ENCODE data around the gene ASPG.

Gene ASPG

GRCh38 chr14:104049576-104050240, 35.8 kb upstream of the ASPG start:
- Histone ChIP-seq H3K36me3 (ENCODE audit: control insufficient read depth in 2 of 2, insufficient read depth in 2 of 2, low read length in 2 of 2) (no peaks in the 10 kb centered on the region), H3K27me3 (ENCODE audit: control insufficient read depth in 2 of 2, insufficient read depth in 2 of 2, low read length in 2 of 2) (peaks cover 0 to 8% of the 10 kb centered on the region in 2 donors), H3K4me1 (ENCODE audit: control insufficient read depth in 2 of 2, insufficient read depth in 2 of 2, low read length in 2 of 2) (no peaks in the 10 kb centered on the region), H3K9me3 (ENCODE audit: control insufficient read depth in 2 of 2, low read length in 2 of 2) (no peaks in the 10 kb centered on the region), H3K9ac (ENCODE audit: low read depth in 1 of 2, low read length in 2 of 2) (no peak overlapping the region), H3K4me3 (ENCODE audit: low read length in 2 of 2) (no peak overlapping the region), H3K27ac (ENCODE audit: low read depth in 2 of 2, low read length in 2 of 2) (no peak overlapping the region)

GRCh38 chr14:104051092-104051813, 34.2 kb upstream of the ASPG start:
- H3K27ac ChIP-seq (ENCODE audit: low read depth in 2 of 2, low read length in 2 of 2): no peak overlapping the region
- H3K27me3 ChIP-seq (ENCODE audit: control insufficient read depth in 2 of 2, insufficient read depth in 2 of 2, low read length in 2 of 2): peaks cover 0 to 8% of the 10 kb centered on the region in 2 donors
- no peak overlapping the region for H3K4me3 ChIP-seq (ENCODE audit: low read length in 2 of 2)

GRCh38 chr14:104054222-104054905, 31.1 kb upstream of the ASPG start:
- no peaks in the 10 kb centered on the region for H3K4me1 ChIP-seq (ENCODE audit: control insufficient read depth in 2 of 2, insufficient read depth in 2 of 2, low read length in 2 of 2)
- H3K4me3 ChIP-seq (ENCODE audit: low read length in 2 of 2): no peak overlapping the region
- no peak overlapping the region for H3K27ac ChIP-seq (ENCODE audit: low read depth in 2 of 2, low read length in 2 of 2)
- H3K9ac ChIP-seq (ENCODE audit: low read depth in 1 of 2, low read length in 2 of 2): no peak overlapping the region
- H3K9me3 ChIP-seq (ENCODE audit: control insufficient read depth in 2 of 2, low read length in 2 of 2): no peaks in the 10 kb centered on the region
- peaks cover 0 to 8% of the 10 kb centered on the region in 2 donors for H3K27me3 ChIP-seq (ENCODE audit: control insufficient read depth in 2 of 2, insufficient read depth in 2 of 2, low read length in 2 of 2)
- no peaks in the 10 kb centered on the region for H3K36me3 ChIP-seq (ENCODE audit: control insufficient read depth in 2 of 2, insufficient read depth in 2 of 2, low read length in 2 of 2)

More at GRCh38 chr14:104051092-104051813, 34.2 kb upstream of the ASPG start:
- Histone ChIP-seq H3K4me1 (ENCODE audit: control insufficient read depth in 2 of 2, insufficient read depth in 2 of 2, low read length in 2 of 2) (no peaks in the 10 kb centered on the region), H3K36me3 (ENCODE audit: control insufficient read depth in 2 of 2, insufficient read depth in 2 of 2, low read length in 2 of 2) (no peaks in the 10 kb centered on the region), H3K9ac (ENCODE audit: low read depth in 1 of 2, low read length in 2 of 2) (no peak overlapping the region), H3K9me3 (ENCODE audit: control insufficient read depth in 2 of 2, low read length in 2 of 2) (no peaks in the 10 kb centered on the region)

- H3K4me1 ChIP-seq (ENCODE audit: control insufficient read depth in 2 of 2, insufficient read depth in 2 of 2, low read length in 2 of 2): no peaks in the 10 kb centered on the region
- no peak overlapping the region for H3K9ac ChIP-seq (ENCODE audit: low read depth in 1 of 2, low read length in 2 of 2)
- peaks cover 0 to 2% of the 10 kb centered on the region in 2 donors for H3K9me3 ChIP-seq (ENCODE audit: control insufficient read depth in 2 of 2, low read length in 2 of 2)
- peaks cover 0 to 4% of the 10 kb centered on the region in 2 donors for H3K27me3 ChIP-seq (ENCODE audit: control insufficient read depth in 2 of 2, insufficient read depth in 2 of 2, low read length in 2 of 2)
- no peaks in the 10 kb centered on the region for H3K36me3 ChIP-seq (ENCODE audit: control insufficient read depth in 2 of 2, insufficient read depth in 2 of 2, low read length in 2 of 2)
- H3K27ac ChIP-seq (ENCODE audit: low read depth in 2 of 2, low read length in 2 of 2): no peak overlapping the region
- H3K4me3 ChIP-seq (ENCODE audit: low read length in 2 of 2): no peak overlapping the region
Measured at GRCh38 chr14:104062281-104062680, 23.2 kb upstream of the ASPG start.

- Histone ChIP-seq H3K9me3 (ENCODE audit: control insufficient read depth in 2 of 2, low read length in 2 of 2) (peaks cover 0 to 2% of the 10 kb centered on the region in 2 donors), H3K4me1 (ENCODE audit: control insufficient read depth in 2 of 2, insufficient read depth in 2 of 2, low read length in 2 of 2) (no peaks in the 10 kb centered on the region), H3K36me3 (ENCODE audit: control insufficient read depth in 2 of 2, insufficient read depth in 2 of 2, low read length in 2 of 2) (no peaks in the 10 kb centered on the region), H3K27me3 (ENCODE audit: control insufficient read depth in 2 of 2, insufficient read depth in 2 of 2, low read length in 2 of 2) (peaks cover 0 to 4% of the 10 kb centered on the region in 2 donors), H3K9ac (ENCODE audit: low read depth in 1 of 2, low read length in 2 of 2) (no peak overlapping the region), H3K4me3 (ENCODE audit: low read length in 2 of 2) (no peak overlapping the region), H3K27ac (ENCODE audit: low read depth in 2 of 2, low read length in 2 of 2) (no peak overlapping the region)
Measured at GRCh38 chr14:104064003-104064402, 21.5 kb upstream of the ASPG start.

- H3K27me3 ChIP-seq (ENCODE audit: control insufficient read depth in 2 of 2, insufficient read depth in 2 of 2, low read length in 2 of 2): peaks cover 0 to 4% of the 10 kb centered on the region in 2 donors
- H3K27ac ChIP-seq (ENCODE audit: low read depth in 2 of 2, low read length in 2 of 2): no peak overlapping the region
- H3K4me1 ChIP-seq (ENCODE audit: control insufficient read depth in 2 of 2, insufficient read depth in 2 of 2, low read length in 2 of 2): no peaks in the 10 kb centered on the region
- no peak overlapping the region for H3K4me3 ChIP-seq (ENCODE audit: low read length in 2 of 2)
- peaks cover 0 to 2% of the 10 kb centered on the region in 2 donors for H3K9me3 ChIP-seq (ENCODE audit: control insufficient read depth in 2 of 2, low read length in 2 of 2)
- no peak overlapping the region for H3K9ac ChIP-seq (ENCODE audit: low read depth in 1 of 2, low read length in 2 of 2)
- no peaks in the 10 kb centered on the region for H3K36me3 ChIP-seq (ENCODE audit: control insufficient read depth in 2 of 2, insufficient read depth in 2 of 2, low read length in 2 of 2)
Measured at GRCh38 chr14:104066279-104066678, 19.2 kb upstream of the ASPG start.

GRCh38 chr14:104066719-104067295, 18.7 kb upstream of the ASPG start:
- Histone ChIP-seq H3K4me3 (ENCODE audit: low read length in 2 of 2) (no peak overlapping the region), H3K9ac (ENCODE audit: low read depth in 1 of 2, low read length in 2 of 2) (no peak overlapping the region), H3K4me1 (ENCODE audit: control insufficient read depth in 2 of 2, insufficient read depth in 2 of 2, low read length in 2 of 2) (no peaks in the 10 kb centered on the region), H3K36me3 (ENCODE audit: control insufficient read depth in 2 of 2, insufficient read depth in 2 of 2, low read length in 2 of 2) (no peaks in the 10 kb centered on the region), H3K9me3 (ENCODE audit: control insufficient read depth in 2 of 2, low read length in 2 of 2) (peaks cover 0 to 2% of the 10 kb centered on the region in 2 donors), H3K27ac (ENCODE audit: low read depth in 2 of 2, low read length in 2 of 2) (no peak overlapping the region), H3K27me3 (ENCODE audit: control insufficient read depth in 2 of 2, insufficient read depth in 2 of 2, low read length in 2 of 2) (peaks cover 0 to 3% of the 10 kb centered on the region in 2 donors)

GRCh38 chr14:104069541-104069940, 16.0 kb upstream of the ASPG start:
- no peak overlapping the region for H3K9ac ChIP-seq (ENCODE audit: low read depth in 1 of 2, low read length in 2 of 2)
- H3K4me1 ChIP-seq (ENCODE audit: control insufficient read depth in 2 of 2, insufficient read depth in 2 of 2, low read length in 2 of 2): no peaks in the 10 kb centered on the region
- no peaks in the 10 kb centered on the region for H3K36me3 ChIP-seq (ENCODE audit: control insufficient read depth in 2 of 2, insufficient read depth in 2 of 2, low read length in 2 of 2)
- no peak overlapping the region for H3K4me3 ChIP-seq (ENCODE audit: low read length in 2 of 2)
- no peak overlapping the region for H3K27ac ChIP-seq (ENCODE audit: low read depth in 2 of 2, low read length in 2 of 2)
- no peaks in the 10 kb centered on the region for H3K27me3 ChIP-seq (ENCODE audit: control insufficient read depth in 2 of 2, insufficient read depth in 2 of 2, low read length in 2 of 2)
- peaks cover 0 to 2% of the 10 kb centered on the region in 2 donors for H3K9me3 ChIP-seq (ENCODE audit: control insufficient read depth in 2 of 2, low read length in 2 of 2)

GRCh38 chr14:104072586-104072985, 12.9 kb upstream of the ASPG start:
- Histone ChIP-seq H3K4me1 (ENCODE audit: control insufficient read depth in 2 of 2, insufficient read depth in 2 of 2, low read length in 2 of 2) (no peaks in the 10 kb centered on the region), H3K9me3 (ENCODE audit: control insufficient read depth in 2 of 2, low read length in 2 of 2) (no peaks in the 10 kb centered on the region), H3K9ac (ENCODE audit: low read depth in 1 of 2, low read length in 2 of 2) (no peak overlapping the region), H3K27ac (ENCODE audit: low read depth in 2 of 2, low read length in 2 of 2) (no peak overlapping the region), H3K4me3 (ENCODE audit: low read length in 2 of 2) (no peak overlapping the region), H3K27me3 (ENCODE audit: control insufficient read depth in 2 of 2, insufficient read depth in 2 of 2, low read length in 2 of 2) (no peaks in the 10 kb centered on the region), H3K36me3 (ENCODE audit: control insufficient read depth in 2 of 2, insufficient read depth in 2 of 2, low read length in 2 of 2) (no peaks in the 10 kb centered on the region)

GRCh38 chr14:104073764-104074163, 11.7 kb upstream of the ASPG start:
- no peak overlapping the region for H3K9ac ChIP-seq (ENCODE audit: low read depth in 1 of 2, low read length in 2 of 2)
- no peaks in the 10 kb centered on the region for H3K27me3 ChIP-seq (ENCODE audit: control insufficient read depth in 2 of 2, insufficient read depth in 2 of 2, low read length in 2 of 2)
- no peak overlapping the region for H3K27ac ChIP-seq (ENCODE audit: low read depth in 2 of 2, low read length in 2 of 2)

More at GRCh38 chr14:104073764-104074163, 11.7 kb upstream of the ASPG start:
- Histone ChIP-seq H3K4me3 (ENCODE audit: low read length in 2 of 2) (no peak overlapping the region), H3K36me3 (ENCODE audit: control insufficient read depth in 2 of 2, insufficient read depth in 2 of 2, low read length in 2 of 2) (no peaks in the 10 kb centered on the region), H3K9me3 (ENCODE audit: control insufficient read depth in 2 of 2, low read length in 2 of 2) (no peaks in the 10 kb centered on the region), H3K4me1 (ENCODE audit: control insufficient read depth in 2 of 2, insufficient read depth in 2 of 2, low read length in 2 of 2) (peaks cover 0 to 3% of the 10 kb centered on the region in 2 donors)

Measured in mucosa of rectum (tissue), 2 donors.